ENCODE results near the gene ATF6B. TPM values are rescaled to one million over a fixed set of nuclear protein-coding genes. Genes with fewer than 3 reads are reported as not detected.

Gene ATF6B
- total RNA-seq, 1 donor = 23.8 TPM

DNA sequence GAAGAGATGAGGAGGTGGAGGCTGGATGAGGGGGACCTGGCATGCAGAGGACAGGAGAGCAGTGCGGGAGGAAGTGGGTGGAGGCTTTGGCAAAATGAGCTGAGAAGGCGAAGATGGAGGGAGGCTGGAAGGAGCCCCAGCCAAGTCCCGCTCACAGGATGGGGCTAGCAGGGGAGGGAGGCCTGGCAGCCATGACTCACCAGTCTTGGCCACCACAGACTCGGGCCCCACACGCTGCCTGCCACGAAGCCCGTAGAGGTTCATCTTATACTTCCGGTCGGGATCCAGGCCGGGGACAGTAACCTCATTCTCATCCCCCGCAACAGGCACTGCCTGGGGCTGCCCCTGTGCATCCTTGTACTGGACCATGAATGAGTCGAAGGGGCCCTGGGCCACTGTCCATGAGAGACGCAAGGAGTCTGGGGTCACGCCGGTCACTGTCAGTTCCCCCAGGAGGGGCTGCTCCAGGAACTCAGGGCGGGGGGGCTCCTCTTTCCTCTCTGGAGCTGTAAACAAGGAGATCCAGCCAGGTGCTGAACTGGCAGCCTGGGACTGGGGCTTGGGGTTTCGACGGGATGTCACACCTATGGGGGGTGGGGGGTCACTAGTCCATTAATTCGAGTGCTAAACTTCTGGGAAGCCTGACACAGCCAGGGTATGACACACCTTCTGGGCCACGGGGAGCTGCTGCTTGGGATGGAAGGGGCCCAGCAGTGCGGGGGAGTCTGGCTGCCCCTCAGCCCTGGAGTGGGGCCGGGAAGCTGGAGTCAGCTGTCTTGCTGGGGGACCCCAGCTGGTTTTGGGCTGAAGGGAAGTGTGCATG lies 46.7 kb downstream of the ATF6B start:
- peak; percentile 90 for DNase-seq (ENCODE audit: low read depth)
- TF ChIP-seq, protein P1, sequence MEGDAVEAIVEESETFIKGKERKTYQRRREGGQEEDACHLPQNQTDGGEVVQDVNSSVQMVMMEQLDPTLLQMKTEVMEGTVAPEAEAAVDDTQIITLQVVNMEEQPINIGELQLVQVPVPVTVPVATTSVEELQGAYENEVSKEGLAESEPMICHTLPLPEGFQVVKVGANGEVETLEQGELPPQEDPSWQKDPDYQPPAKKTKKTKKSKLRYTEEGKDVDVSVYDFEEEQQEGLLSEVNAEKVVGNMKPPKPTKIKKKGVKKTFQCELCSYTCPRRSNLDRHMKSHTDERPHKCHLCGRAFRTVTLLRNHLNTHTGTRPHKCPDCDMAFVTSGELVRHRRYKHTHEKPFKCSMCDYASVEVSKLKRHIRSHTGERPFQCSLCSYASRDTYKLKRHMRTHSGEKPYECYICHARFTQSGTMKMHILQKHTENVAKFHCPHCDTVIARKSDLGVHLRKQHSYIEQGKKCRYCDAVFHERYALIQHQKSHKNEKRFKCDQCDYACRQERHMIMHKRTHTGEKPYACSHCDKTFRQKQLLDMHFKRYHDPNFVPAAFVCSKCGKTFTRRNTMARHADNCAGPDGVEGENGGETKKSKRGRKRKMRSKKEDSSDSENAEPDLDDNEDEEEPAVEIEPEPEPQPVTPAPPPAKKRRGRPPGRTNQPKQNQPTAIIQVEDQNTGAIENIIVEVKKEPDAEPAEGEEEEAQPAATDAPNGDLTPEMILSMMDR (IDR thresholded peaks at IDR 0.05; ENCODE audit: insufficient read depth, low read length) = no peak
- no peak overlapping the region for H3K4me3 ChIP-seq (ENCODE audit: low read depth, low read length)

DNA sequence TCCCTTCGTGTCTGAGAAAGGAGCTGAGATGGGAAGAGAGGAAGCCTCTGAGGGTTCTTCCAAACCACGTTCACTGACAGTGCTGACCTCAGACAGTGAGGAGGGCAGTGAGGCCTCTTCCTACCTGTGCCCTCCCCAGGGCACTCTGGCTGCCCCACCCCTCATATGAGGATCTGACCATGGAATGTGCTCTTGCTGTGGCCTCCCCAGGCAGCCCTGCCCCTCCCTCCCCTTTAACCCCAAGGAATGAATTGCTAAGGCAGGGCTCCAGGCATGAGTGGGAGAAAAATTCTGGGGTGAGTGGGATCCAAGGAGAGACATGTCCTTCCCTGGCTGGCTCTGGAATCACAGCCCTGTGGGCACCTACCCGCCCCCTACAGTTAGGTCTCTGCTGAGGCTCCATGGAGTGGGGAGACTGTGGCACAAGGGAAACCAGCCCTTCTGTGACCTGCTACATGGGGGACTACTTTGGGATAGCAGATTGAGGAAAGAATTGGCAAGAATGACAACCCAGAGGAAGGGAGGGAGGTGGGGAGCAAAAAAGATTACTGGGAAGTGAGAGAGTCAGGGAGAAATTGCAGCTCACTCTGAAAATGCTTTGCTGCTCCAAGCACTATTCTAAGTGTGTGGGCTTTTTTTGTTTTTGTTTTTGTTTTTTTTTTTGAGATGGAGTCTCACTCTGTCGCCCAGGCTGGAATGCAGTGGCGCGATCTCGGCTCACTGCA lies 48.3 kb downstream of the ATF6B start:
- DNase-seq (ENCODE audit: low read depth) = no peak
- TF ChIP-seq, protein P1 (IDR thresholded peaks at IDR 0.05; ENCODE audit: insufficient read depth, low read length) = peak; percentile 2
- no peak overlapping the region for H3K4me3 ChIP-seq (ENCODE audit: low read depth, low read length)

DNA sequence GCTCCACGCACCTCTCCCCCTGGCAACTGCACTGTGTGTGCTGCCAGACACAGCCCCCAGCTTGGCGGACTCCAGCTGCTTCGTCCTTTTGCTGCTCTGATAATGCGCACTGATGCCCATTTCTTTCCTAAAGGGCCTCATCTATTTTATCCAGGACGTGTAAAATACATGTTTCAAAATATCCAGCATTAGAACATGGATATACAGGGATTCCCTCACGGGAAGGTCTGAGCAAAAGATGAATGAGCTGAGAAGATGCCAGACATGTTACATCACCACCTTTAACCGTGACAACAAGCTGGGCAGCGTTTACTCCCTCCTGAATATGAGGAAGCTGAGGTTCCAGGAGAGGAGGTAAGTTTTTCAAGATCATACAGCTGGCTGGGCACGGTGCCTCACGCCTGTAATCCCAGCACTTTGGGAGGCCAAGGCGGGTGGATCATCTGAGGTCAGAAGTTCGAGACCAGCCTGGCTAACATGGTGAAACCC lies 51.7 kb downstream of the ATF6B start:
- DNase-seq (ENCODE audit: low read depth) = peak; percentile 95
- no peak overlapping the region for H3K4me3 ChIP-seq (ENCODE audit: low read depth, low read length)
- TF ChIP-seq, protein P1 (IDR thresholded peaks at IDR 0.05; ENCODE audit: insufficient read depth, low read length) = no peak

DNA sequence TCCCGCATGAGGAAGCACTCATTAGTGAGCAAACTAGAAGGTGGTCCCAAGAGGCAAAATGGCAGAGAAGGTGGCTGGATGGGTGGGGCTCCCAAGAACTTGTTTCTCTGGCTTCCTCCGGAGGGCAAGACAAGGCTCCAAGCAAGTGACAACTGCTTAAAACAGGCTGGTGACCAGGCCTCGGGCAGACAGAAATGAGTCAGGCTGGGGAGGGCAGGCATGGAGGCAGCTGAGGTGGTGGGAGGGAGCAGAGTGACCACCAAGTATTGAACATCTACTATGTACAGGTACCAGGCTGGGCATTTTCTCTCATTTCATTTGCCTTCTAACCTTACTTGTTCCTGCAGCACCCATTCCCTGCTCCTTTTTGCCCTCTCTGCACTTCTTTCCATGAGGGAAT lies 52.3 kb downstream of the ATF6B start:
- H3K4me3 ChIP-seq (ENCODE audit: low read depth, low read length) = no peak overlapping the region
- no peak for DNase-seq (ENCODE audit: low read depth)
- TF ChIP-seq, protein P1 (IDR thresholded peaks at IDR 0.05; ENCODE audit: insufficient read depth, low read length) = no peak

DNA sequence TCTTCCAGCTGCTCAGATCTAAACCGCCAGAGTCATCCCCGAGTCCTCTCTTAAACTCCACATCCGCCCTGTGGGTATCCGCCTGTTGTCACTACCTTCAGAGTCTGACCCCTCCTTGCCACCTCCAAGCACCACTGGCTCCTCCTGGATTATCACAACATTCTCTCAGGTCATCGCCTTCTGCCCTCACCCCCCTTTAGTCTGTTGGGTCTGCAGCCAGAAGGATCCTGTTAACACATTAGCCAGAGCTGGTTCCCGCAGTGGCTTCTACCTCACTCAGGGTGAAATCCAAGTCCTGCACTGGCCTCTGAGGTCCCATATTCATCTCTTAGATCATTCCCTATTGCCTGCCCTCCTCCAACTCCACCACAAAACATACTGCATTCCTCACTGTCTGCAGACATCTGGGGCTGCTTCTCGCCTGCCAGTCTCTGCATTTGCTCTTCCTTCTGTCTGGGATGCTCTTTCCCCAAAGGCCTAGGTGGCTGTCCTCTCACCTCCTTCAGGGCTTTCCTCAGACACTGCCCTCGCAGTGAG lies 53.0 kb downstream of the ATF6B start:
- no peak for DNase-seq (ENCODE audit: low read depth)
- TF ChIP-seq, protein P1 (IDR thresholded peaks at IDR 0.05; ENCODE audit: insufficient read depth, low read length) = no peak
- H3K4me3 ChIP-seq (ENCODE audit: low read depth, low read length) = no peak overlapping the region

DNA sequence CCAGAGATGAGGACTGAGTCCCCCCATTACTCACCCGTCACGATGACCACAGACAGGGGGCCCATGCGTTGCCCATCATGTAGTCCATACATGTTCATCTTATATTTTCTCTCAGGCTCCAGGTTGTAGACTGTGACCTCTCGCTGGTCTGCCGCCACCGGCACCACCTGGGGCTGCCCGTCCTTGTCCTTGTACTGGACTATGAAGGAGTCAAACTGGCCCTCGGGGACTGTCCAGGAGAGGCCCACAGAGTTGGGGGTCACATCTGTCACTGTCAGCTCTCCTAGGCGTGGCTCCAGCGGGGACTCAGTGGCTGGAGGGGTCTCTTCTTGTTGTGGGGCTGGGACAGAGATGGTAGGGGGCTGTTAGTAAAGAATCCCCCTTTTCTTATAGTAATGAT lies 54.4 kb downstream of the ATF6B start:
- no peak for DNase-seq (ENCODE audit: low read depth)
- TF ChIP-seq, protein P1 (IDR thresholded peaks at IDR 0.05; ENCODE audit: insufficient read depth, low read length) = no peak
- no peak overlapping the region for H3K4me3 ChIP-seq (ENCODE audit: low read depth, low read length)
